HG03442 (cell line): ENCODE measurements around the gene AOPEP.

Experiments used
- ATAC-seq: cut with Tn5 transposase; IDR thresholded peaks from one replicate; pipeline ENCODE4 v1.9.1; 2021; ENCODE audit warnings: mild to moderate bottlenecking, moderate library complexity; ENCODE audit not compliant: unreplicated experiment

The AOPEP gene

DNA sequence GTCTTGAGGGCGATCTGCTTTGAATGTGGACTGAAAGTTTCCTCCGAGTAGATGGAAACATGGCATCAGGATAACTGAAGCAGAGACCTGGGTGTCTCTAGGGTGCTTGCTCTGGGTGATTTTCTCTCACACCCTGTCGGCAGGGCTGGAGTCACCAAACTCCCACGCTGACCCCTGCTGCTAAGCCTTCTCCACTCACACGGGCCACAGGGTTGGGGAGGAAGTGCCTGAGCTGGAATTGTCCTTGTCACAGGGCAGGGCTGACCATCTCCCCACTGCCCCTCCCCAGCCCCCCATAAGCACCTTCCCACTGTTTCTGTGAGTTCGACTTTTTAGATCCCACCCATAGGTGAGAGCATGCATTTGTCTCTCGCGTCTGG lies 378.1 kb downstream of the AOPEP start:
- no peak for ATAC-seq

DNA sequence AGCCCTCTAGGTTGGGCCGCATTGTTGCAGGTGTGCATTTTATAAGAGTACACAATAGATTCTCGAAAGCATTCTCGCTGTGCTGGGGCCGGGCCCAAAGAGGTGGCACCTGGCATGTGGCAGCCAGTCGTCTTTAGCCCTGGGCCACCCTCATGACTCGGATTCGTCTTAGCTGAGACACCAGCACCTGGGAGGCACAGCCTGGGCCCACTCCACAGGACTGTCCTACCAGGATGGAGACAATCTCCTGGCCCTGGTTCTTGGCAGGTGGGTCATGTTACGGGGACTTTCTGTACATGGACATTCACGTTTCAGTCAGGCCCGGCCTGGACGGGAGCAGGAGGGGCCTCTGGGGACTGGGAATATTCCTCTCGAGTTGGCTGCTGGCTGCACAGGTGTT lies 378.5 kb downstream of the AOPEP start:
- ATAC-seq, result no peak

DNA sequence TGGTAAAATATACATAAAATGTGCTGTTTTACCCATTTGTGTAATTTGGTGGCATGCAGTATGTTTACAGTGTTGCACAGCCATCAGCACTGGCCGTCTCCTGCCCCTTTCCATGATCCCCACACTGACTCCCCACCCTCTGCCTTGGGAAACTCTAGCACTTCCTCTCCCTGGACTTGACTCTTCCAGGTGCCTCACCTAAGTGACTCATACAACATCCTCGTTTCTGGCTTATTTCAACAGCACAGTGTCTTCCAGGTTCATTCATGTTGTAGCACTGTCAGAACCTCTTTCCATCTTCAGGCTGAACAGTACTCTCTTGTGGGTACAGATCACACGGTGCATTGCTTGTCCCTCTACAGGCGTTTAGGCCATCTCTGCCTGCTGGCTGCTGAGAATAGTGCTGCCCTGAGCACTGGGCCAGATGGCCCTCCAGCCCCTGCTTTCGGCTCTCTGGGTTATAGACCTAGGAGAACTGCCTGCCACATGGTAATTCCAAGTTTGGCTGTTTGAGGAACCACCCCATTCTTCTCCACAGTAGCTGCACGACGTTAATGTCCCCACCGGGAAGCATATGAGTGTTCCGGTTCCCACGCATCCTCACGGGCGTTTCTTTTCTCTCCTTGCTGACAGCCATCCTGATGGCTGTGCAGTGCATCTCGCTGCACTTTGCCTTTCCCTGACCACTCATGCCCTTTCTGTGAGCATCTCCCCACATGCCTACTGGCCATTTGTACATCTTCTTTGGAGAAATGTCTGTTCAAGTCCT lies 379.2 kb downstream of the AOPEP start:
- no peak for ATAC-seq

DNA sequence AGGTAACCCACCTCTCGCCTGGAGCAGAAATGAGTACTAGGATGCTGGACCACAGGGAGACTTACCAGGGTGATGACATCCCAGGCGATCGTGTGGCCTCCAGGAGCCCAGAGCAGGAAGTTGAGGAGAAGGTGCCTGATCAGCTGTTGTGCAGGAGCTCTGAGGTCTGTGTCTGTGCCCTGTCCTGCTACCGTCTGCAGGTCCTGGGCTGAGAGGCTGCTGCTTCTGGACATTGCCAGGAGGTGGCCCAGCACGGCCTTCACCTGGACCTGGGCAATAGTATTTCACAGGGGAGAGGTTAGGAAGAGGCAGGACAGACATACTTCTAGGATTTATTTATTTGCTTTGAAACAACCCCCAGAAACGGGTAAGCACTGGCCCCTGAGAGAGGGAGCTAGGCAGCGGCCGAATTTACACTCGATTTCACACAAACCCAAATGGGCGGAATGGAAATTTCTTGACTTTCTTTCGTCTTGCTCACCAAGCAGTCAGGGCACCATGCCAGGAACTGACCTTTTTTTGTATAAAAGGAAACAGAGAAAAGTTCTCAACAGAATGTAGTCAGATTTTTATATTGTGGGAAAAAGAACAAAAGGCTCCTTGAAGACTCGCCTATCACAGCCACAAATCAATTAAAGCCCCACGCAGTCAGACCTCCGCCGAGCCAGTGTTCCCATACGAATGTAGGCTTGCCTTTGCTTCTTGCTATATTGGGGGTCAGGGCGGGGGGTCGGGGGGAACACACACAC lies 380.7 kb downstream of the AOPEP start:
- ATAC-seq, result no peak

DNA sequence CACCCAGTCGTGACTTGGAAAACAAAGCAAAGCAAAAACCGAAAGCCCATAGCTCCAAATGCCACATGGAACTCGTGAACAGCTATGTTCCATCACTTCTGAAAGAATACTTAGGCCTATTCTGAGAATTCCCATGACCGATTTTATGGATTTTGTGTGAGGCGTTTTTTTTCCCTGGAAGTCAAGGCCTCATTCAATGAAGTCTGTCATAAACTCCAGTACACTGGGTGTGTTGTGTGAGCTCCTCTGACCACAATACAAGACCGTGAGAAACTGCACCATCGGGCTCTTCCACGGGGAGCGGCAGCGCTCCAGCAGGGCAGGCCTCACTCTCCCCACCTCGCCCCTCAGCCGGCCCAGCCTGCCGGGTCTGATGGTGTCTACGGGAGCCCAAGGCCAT lies 381.5 kb downstream of the AOPEP start:
- ATAC-seq, result no peak

DNA sequence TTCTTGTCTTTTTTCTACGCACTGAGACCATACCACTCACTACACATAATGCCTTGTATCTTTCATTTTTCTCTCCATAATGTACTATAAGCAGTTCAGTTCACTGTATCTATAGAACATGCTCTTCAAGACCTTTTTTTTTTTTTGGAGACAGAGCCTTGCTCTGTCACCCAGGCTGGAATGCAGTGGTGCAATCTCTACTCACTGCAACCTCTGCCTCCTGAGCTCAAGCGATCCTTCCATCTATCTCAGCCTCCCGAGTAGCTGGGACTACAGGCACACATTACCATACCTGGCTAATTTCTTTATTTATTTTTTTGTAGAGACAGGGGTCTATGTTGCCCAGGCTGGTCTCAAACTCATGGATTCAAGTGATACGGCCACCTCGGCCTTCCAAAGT lies 382.3 kb downstream of the AOPEP start:
- ATAC-seq, result no peak

DNA sequence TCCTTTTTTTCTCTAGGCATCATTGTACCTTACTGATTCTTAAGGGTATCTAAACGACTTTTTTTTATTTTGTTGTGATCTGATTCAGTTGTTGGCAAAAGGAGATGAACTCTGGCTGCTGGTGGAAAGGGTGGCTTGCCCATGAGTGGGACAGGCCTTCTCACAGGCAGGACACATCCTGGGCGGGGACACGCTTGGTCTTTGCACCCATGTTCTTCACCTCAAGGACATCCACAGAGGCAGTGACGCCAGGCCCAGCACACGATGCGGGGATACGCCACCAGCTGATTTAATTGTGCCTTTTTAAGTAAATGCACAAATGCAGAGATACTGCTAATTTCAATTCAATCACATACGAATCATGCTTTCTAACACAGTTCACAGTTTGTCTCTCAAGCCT lies 383.0 kb downstream of the AOPEP start:
- no peak for ATAC-seq

DNA sequence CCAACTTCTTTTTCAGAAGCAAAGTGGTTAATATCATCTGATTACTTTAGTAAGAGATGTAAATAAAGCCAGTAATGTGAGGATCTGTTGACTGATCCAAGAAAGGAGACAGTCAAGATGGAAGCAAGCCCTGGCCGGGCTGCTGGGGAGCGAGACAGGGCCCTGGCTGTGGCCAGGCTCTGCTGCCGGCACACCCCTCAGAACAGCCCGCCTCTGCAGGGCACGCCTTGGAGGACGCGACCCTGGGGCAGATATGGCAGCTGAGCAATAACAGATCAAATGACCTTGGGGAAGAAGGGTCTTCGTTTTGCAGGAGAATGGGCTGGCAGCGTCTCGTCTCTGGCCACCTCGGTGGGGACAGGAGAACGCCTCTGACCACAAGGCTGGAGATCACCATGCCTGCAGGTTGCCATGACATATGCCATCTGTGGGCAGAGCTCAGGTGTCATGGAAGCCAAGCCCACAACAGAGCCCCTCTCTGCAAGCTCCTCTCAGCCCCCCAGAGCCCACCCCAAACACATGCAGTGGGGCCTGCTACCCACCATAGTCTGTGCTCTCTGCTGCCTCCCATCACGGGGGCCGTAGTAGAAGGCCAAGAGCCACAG lies 384.5 kb downstream of the AOPEP start:
- ATAC-seq, result no peak

DNA sequence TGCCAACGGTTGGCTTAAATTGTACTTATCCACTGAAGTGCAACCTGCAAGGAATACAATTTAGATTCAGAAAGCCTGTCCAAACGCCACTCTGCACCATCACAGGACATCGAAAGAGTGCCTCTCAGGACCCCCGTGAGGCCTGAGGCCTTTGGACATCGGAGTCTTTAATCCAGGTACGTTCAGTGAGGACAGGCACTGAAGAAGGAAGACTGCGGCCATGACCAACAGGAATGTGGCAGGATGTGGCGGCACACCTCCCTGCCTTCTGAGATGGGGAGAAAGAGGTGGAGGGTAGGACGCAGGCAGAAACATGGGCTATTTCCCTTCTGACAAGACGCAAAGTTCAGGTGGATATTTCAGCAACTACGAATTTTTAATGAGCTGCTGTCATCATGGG lies 385.2 kb downstream of the AOPEP start:
- no peak for ATAC-seq

DNA sequence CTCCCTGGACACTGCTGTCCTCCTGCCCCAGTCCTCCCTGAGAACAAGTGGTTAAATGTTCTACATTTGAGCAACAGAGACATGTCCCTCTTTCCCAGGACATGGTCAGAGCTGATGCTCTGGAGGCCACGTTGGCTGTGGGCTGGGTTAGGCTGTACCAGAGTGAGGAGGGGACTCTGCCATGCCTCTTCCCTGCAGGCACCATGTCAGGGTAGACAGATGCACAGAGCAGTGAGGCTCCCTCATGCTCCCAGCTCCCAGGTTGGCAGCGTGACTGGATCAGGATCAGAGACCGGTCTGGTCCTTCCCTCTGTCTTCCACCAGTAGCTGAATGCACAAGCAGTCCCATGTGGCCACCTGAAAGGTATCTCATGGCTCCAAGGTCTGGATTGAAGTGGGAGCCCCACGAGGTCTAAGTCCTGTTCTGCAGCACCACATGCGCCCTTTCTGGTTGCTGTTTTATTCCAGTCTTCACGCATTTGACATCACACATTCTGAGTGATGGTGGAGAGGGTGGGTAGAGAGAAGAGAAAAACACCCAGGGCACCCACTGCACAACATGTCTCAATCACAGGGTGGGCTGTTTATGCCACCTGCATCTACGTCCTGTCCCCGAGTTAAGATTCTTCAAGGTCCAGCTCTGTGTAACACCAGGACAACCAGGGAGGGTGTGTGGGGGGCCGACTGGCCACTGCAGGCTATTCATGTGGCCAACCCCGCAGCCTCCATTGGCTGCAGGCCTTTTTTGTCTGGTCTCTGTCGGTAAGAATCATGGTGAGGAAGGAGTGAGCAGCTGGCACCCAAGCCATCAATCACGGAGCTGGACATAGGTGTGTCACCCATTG lies 386.2 kb downstream of the AOPEP start:
- no peak for ATAC-seq

DNA sequence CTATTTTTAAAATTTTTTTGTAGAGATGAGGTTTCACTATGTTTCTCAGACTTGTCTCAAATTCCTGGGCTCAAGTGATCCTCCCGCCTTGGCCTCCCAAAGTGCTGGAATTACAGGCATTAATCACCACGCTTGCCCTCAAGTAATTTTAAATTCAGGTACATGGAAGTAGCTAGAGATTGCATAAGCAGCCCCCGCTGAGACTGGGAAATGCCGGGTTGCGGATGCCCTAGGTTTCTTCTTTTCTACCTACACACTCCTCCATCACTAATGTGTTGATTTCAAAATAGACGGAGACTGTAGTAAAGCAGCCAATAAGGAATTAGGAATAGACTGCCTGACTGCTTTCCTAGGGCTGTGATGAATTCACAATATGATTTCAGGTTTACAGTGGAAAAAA lies 388.6 kb downstream of the AOPEP start:
- no peak for ATAC-seq

DNA sequence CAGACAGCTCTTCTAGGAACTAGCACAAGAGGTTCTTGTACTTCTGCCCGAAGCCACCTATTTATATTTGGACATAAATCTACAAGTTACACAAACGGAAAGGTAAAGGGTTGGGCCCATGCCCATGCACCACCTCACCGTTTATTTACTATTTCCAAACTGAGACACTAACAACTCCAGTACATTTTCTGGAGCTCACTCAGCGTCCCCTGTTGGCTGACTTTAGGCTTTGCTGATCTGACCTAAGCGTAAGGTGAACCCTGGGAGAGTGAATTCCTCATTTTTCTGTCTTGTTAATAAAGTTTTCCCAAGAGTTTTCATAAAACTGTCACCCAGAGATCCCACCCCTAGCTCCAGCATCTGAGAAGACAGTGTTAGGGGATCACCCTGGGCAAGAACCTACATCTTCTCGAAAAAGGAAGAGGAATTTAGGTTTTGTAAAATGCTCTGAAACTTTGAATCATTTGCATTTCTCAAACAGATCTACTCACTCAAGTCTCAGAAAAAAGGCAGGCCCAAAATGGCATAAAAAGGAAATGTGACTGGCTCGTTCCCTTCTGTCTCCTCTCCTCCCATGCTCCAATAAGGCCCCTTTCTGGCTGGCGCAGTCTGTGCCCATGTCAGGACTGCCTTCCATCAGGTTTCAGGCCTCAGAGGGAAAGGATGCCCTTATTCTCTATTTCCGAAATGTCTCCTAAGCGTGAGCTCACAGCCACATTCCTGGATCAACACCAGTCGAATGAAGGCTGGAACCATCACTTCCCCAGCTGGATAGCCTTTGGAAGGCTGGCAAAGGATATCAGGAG lies 389.7 kb downstream of the AOPEP start:
- ATAC-seq, result no peak

DNA sequence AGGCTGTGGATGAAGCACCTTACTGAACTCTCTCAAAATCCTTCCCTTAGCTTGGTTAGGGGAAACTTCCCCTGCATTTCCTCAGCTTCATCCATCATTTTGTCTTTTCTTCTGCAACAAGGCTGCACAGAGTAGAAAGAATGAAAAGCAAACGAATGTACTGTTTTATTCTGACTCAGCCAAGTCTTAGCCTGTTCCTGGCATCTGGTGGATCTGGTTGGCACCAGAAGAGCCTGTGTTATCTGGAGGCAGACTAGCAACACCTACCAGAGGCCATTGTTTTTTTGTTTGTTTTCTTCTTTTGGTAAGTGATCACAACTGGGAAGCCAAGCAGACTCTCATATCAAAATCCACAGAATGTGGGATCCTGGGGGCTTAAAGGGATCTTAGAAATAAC lies 390.3 kb downstream of the AOPEP start:
- ATAC-seq, result no peak

DNA sequence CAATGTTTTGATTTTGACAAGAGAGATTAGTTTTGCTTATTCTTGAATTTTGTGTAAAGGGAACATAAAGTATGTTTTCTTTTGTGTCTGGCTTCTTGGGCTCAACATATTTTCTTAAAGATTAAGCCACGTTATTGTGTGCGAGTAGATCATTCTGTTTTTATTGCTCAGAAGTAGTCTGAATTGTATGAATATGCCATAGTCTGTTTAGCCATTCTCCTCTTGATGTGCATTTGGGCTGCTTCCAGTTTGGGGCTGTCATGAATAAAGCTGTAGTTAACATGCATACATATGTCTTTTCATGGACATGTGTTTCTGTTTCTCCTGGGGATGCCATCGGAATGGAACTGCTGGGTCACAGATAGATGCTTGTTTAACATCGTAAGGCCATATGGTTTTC lies 392.1 kb downstream of the AOPEP start:
- no peak for ATAC-seq

DNA sequence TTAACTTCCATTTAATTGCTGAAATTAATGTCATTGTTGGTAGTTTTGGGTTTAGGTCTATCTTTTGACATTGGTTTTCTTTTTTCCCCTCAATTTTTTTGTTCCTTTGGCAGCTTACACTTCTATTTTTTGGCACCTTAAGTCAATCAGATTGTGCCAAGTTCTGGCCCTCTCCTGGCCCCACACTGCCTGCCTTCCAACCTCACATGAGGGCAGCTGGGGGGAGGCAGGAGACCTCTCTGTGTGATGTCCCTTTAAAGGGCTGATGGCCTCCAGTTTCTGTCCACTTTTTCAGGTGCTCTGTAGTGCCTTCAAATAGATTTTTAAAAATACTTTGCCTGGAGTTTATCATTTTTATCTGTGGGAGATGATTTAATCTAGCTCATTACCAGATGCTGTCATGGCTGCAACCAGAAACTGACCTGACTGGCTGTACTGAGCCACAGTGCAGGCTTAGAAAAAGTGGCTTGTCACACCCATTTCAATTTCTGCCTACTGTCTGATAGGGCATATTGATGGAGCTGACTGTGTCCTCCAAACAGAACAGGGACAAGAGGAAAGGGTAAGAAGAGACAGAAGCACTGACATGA lies 394.4 kb downstream of the AOPEP start:
- no peak for ATAC-seq

DNA sequence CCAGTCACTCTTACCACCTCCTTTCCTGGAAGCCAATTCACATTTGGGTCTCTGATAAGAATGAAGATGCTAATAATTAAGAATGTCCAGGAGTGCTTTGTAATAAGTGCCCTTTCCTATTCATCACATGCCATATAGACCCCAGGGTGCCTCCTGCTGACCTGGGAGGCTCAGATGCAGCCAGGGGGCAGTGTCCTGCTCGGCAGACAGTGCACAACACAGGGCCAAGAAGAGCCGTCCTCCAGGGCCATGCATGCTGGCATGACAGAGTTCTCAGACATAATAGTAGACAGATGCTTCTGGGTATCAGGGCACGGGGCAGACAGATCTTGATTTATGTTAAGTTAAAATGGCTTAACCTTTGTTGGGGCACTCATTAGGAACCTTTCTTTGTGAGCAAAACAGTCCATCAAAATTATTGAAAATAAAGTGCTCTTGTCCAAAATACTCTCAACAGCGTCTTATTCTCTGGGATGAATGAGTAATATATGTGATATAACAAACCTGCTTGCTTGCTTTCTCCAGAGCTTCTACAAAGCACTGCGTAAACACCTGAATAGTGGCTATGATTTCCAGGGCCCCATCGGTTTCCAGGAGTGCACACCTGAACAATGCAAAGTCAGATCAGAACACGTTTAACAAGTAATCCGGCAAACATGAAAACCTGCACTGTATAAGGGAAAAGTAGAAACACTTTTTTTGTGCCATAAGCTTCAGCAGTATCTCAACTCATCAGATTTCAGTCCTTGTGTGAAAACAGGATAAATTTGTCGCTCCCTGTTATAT lies 398.3 kb downstream of the AOPEP start:
- no peak for ATAC-seq

DNA sequence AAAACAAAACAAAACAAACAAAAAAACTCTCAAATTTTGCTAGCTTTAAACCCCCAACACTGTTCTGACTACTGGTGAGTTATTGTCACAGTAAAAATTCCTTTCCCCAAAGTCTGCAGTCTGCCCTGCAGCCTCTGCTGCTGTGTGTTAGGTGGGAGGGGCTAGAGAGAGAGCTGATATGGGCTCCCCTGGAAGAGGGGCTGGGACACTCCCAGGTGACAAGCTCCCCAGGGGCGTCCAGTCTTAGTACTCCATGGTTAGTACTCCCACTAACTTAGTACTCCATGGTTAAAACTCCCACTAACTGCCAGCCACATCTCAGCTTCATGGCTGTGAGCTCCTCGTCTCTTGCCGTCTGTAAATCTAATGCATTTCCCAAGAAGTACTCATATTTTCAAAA lies 399.2 kb downstream of the AOPEP start:
- ATAC-seq, result no peak

DNA sequence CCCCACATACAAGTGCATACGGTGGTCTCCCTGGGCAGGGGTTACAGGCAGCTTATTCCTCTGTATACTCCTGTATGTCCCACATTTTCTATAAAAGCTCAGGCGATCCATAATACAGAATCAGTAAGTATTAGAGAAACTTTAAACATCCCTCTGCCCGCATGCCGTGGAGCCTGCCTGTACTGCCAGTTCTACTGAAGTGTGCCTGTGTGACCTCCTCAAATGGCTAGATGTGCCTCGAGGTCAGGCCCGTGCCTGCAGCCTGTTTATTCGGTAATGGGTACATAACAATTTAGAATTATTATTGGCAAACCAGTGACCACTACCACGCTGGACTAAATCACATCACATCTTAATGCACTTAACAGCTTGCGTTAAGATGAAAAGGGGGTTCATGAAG lies 400.2 kb downstream of the AOPEP start:
- ATAC-seq, result no peak
